Fibroblast of lung (primary cell): ENCODE results near the gene CLMP.

Experiments
- CTCF ChIP-seq, 2 donors: IDR thresholded peaks in 1 of 2; conservative IDR thresholded peaks in 1 of 2; 1 replicate in 1 of 2; 2 replicates in 1 of 2; pipeline ENCODE4 v1.5.1; 2011 to 2012; ENCODE audit warnings: low read length in 2 of 2, control low read depth in 1 of 2, inconsistent platforms in 1 of 2, low read depth in 1 of 2, mild to moderate bottlenecking in 1 of 2
- EZH2 ChIP-seq: IDR thresholded peaks from 2 replicates; pipeline ENCODE4 v1.5.1; 2012; ENCODE audit warnings: low read length, control low read depth, mild to moderate bottlenecking; ENCODE audit errors: missing control alignments

GRCh38 chr11:123178186-123178585, 16.9 kb downstream of the CLMP start:
- no peak for TF ChIP-seq EZH2
- TF ChIP-seq CTCF (conservative IDR thresholded peaks at IDR 0.05 in 1 of 2, IDR thresholded peaks at IDR 0.05 in 1 of 2; ENCODE audit: low read depth in 1 of 2, low read length in 2 of 2) = no peak
